NCI-H1417 treated with DMSO at 0.1 percent for 48 hours (cell line): ENCODE measurements around the gene ACADSB.

Source experiments
- DNase-seq: peaks from one replicate; lab custom pipeline; 2025; lab: John Stamatoyannopoulos, UW

ACADSB gene

GRCh38 chr10:123004298-123004697 is 4.5 kb upstream of the ACADSB start:
- no peak for DNase-seq

- no peak for DNase-seq
Measured at GRCh38 chr10:123007558-123008354, 1.1 kb upstream of the ACADSB start.

DNA sequence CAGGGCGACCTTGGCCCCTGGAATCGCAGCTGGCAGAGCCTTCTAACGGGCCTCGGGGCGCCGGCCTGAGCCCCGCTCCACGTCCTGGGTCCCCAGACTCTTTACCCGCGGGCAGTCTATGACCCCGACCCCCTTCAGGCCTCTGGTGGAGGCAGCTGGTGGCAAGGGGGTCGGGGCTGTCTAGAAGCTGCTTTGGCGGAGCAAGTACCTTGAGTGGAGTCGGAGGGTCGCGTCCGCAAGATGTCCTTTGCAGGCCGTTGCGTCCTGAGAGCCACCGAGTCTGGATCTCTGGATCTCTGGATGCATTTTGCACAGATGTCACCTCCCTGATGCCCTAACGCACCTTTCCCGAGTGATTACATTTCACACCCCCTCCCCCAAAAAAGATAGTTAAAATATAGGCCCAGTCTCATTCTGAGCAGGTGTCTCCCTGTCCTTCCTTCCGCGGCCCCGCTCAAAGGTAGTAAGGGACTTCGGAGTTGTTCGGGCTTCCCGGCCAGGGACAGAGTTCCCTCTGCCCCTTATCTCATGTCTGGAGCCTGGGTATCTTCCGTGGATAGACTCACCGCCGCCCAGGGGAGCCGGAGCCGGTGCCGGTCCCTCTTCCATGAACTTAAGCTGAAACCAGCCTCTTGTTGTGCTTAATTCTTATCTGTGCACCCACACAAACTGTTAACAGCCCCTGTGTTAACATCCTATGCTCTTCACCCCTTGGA is 457 bp downstream of the ACADSB start:
- no peak for DNase-seq

- no peak for DNase-seq
Measured at GRCh38 chr10:123011987-123012386, 3.2 kb downstream of the ACADSB start.

DNA sequence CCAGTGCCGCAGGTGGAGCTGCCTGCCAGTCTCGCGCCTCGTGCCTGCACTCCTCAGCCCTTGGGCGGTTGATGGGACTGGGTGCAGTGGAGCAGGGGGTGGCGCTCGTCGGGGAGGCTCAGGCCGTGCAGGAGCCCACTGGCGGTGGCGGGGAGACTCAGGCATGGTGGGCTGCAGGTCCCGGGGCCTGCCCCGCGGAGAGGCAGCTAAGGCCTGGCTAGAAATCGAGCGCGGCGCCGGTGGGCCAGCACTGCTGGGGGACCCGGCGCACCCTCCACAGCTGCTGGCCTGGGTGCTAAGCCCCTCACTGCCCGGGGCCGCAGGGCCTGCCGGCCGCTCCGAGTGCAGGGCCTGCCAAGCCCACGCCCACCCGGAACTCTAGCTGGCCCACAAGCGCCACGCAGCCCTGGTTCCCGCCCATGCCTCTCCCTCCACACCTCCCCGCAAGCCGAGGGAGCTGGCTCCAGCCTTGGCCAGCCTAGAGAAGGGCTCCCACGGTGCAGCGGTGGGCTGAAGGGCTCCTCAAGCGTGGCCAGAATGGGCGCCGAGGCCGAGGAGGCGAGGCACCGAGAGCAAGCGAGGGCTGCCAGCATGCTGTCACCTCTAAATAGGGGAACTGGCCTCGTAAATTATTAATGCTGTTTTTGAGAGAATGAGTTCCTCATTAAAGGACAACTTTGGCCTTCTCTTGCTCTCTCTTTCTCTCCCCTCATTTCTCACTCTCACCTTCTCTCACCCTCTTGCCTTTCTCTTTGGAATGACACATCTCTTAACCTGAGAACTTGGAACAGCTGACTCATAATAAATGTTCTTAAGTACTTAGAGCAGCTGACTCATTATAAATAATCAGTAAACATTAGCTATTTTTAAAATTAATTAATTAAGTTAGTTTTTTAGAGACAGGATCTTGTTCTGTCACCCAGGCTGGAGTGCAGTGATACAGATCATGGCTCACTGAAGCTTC is 4.9 kb downstream of the ACADSB start:
- no peak for DNase-seq

DNA sequence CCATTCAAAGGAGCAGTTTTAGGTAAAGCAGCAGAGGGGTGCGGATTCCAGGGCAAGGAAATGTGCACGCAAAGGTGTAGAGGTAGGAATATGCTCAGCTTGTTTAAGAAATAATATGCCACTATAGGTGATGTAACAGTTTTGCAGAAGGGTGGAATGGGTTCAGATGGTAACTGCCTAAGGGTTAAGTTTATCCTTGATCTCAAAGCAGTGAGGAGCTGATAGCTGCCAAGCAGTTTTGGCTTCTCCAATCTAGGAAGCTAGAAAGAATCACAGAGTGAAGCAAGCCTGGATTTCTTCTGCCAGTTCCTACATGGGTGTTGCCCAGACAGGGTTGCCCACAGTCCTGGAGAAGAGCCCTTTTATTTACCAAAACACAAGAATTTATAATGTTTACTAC is 6.0 kb downstream of the ACADSB start:
- no peak for DNase-seq

GRCh38 chr10:123016228-123016627 is 7.4 kb downstream of the ACADSB start:
- no peak for DNase-seq

GRCh38 chr10:123017421-123018165 is 8.8 kb downstream of the ACADSB start:
- no peak for DNase-seq

DNA sequence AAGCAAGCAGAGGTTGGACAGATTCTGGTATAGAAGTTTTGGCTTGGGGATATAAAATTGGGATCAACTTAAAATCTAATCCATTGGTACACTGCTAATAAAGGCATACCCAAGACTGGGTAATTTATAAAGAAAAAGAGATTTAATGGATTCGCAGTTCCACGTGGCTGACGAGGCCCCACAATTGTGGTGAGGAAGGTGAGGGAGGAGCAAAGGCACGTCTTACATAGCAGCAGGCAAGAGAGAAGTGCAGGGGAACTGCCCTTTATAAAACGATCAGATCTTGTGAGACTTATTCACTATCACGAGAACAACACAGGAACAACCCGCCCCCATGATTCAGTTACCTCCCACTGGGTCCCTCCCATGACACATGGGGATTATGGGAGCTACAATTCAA is 9.7 kb downstream of the ACADSB start:
- DNase-seq, result no peak

DNA sequence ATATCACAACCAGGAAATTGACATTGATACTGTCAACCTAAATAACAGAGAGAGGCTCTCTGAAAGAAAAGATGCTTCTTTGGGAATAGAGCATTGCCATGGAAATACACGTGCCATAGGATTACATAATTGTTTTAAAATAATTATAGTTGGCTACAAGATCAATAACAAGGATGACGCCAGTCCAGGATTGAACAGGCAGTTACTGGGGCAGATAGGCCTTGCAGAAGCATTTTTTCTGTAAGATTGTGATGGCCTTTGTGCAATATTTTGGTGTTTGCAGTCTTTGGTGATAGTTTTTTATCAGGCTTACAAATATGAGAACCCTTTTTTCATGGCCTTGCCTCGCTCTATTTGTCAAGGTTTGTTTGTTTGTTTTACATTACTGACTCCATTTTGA is 10.5 kb downstream of the ACADSB start:
- no peak for DNase-seq

DNA sequence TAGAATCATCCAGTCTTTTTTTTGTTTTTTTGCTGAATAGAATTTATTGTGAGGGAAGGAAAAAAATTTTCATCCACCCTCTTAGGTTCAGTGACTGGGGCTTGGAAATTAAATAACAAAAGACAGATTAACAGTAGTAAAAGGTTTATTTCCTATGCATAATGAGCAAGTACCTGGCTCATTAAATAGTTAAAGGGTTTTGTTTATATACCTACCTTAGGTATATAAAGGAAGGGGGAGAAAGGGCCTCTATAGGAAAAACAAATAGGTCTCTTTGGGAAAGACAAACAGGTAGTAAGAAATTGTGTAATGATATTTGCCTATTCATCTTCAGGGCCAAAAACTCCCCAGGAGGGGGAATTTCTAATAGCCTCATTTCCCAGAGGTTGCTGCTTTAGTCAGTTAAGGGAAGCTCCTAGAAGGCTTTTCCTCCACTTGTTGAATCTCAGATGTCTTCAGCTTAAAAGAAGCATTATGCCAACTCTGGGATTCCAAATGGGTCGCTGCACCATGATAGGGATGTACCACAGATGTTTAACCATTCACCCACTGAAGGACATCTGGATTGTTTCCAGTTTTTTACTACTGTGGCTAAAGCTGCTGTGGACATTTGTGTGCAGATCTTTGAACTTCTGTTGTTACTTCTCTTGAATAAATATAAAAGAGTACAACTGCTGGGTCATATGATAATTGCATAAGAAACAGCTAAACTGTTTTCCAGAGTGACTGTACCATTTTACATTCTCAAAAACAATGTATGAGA is 11.3 kb downstream of the ACADSB start:
- DNase-seq, result no peak

DNA sequence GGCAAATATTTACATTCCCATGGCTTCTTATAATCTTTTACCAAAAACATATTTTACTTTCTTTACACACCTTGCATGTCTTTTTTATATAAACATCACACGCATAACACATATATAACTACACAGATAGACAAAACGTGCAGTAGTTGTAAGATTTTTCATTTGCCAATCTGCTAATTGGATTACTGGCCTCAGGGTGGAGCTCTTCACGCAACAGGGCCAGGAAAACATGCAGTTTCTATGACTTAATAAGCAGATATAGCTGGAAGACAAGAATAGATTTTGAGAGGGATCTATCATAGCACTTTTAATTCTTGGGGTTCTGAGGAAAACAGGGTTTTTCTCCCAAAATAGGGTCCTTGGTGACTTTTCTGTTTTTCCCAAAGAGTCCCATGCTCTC is 12.7 kb downstream of the ACADSB start:
- DNase-seq, result no peak

GRCh38 chr10:123024540-123024939 is 15.7 kb downstream of the ACADSB start:
- no peak for DNase-seq

DNA sequence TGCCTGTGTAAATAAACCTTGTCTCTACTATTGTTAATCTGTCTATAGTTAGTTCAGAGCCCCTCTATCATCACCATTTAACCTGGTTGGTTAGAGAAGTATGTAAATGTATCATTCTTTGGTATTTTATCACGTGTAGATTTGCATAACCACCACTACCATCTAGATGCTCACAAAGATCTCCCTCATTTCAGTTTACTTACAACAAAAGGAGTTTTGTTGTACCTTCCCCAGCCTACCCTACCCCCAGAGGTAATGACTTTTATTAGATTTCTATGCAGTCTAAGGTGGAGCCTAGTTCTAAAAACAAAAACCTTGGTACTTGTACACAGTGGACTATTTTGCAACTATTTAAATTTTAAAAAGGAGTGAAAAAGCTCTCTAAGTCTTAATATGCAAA is 17.5 kb downstream of the ACADSB start:
- DNase-seq, result no peak

- no peak for DNase-seq
Measured at GRCh38 chr10:123027861-123028260, 19.1 kb downstream of the ACADSB start.

GRCh38 chr10:123031124-123031523 is 22.3 kb downstream of the ACADSB start:
- DNase-seq, result no peak

GRCh38 chr10:123034332-123034731 is 25.5 kb downstream of the ACADSB start:
- no peak for DNase-seq

GRCh38 chr10:123035467-123036086 is 26.8 kb downstream of the ACADSB start:
- no peak for DNase-seq

GRCh38 chr10:123038782-123039631 is 30.2 kb downstream of the ACADSB start:
- DNase-seq, result no peak

GRCh38 chr10:123039632-123039930 is 30.8 kb downstream of the ACADSB start:
- DNase-seq, result no peak
